ENCODE data around the gene KRT72.

- no peak for TF ChIP-seq CTCF (IDR thresholded peaks at IDR 0.05)
- TF ChIP-seq ZFX (IDR thresholded peaks at IDR 0.05; ENCODE audit: borderline replicate concordance): no peak
These were observed 60.7 kb downstream of the KRT72 start for GRCh38 chr12:52540531-52540930.
